Mammary epithelial cell (primary cell): ENCODE data around the gene PSKH1.

Experiments
- EZH2 ChIP-seq: IDR thresholded peaks from 2 replicates; pipeline ENCODE4 v1.6.1; 2012; ENCODE audit warnings: low read length, inconsistent platforms, borderline replicate concordance
- TF ChIP-seq, protein P1 (sequence below), 2 donors: IDR thresholded peaks in 1 of 2; conservative IDR thresholded peaks in 1 of 2; 2 replicates each; pipeline ENCODE4 v1.5.1; 2011 to 2012; ENCODE audit warnings: inconsistent platforms in 2 of 2, low read length in 2 of 2, mild to moderate bottlenecking in 2 of 2, control low read depth in 1 of 2, low read depth in 1 of 2; ENCODE audit not compliant: insufficient read depth in 1 of 2; ENCODE audit errors: extremely low read depth in 1 of 2

DNA sequence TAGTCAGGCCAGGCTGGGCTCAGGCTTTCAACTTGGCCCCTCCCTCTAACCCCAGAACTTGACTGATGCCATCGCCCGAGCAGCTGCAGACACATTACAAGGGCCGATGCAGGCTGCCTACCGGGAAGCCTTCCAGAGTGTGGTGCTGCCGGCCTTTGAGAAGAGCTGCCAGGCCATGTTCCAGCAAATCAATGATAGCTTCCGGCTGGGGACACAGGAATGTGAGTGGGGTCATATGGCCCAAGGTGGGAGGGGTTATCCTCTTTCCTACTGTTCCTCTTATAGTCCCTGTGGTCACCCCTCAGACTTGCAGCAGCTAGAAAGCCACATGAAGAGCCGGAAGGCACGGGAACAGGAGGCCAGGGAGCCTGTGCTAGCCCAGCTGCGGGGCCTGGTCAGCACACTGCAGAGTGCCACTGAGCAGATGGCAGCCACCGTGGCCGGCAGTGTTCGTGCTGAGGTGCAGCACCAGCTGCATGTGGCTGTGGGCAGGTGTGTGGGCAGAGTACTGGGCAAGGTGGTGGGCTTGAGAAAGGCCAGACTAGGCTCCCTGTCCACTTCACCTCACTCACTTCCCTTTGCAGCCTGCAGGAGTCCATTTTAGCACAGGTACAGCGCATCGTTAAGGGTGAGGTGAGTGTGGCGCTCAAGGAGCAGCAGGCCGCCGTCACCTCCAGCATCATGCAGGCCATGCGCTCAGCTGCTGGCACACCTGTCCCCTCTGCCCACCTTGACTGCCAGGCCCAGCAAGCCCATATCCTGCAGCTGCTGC lies 10.5 kb upstream of the PSKH1 start:
- TF ChIP-seq, protein P1, sequence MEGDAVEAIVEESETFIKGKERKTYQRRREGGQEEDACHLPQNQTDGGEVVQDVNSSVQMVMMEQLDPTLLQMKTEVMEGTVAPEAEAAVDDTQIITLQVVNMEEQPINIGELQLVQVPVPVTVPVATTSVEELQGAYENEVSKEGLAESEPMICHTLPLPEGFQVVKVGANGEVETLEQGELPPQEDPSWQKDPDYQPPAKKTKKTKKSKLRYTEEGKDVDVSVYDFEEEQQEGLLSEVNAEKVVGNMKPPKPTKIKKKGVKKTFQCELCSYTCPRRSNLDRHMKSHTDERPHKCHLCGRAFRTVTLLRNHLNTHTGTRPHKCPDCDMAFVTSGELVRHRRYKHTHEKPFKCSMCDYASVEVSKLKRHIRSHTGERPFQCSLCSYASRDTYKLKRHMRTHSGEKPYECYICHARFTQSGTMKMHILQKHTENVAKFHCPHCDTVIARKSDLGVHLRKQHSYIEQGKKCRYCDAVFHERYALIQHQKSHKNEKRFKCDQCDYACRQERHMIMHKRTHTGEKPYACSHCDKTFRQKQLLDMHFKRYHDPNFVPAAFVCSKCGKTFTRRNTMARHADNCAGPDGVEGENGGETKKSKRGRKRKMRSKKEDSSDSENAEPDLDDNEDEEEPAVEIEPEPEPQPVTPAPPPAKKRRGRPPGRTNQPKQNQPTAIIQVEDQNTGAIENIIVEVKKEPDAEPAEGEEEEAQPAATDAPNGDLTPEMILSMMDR (conservative IDR thresholded peaks at IDR 0.05 in 1 of 2, IDR thresholded peaks at IDR 0.05 in 1 of 2; ENCODE audit: extremely low read depth in 1 of 2, insufficient read depth in 1 of 2, low read depth in 1 of 2, low read length in 2 of 2) = no peak
- TF ChIP-seq EZH2 = no peak
